K562 (cell line): ENCODE measurements around the gene LSM6. TPM values are rescaled to one million over a fixed set of nuclear protein-coding genes. Genes with fewer than 3 reads are reported as not detected.

ENCODE experiments used
- ATAC-seq: fragments of 200-7000 bp; cut with Tn5 transposase; 3 replicates; pipeline ENCODE4 v1.9.1; 2020; ENCODE audit warnings: moderate library complexity
- BruUV-seq: library from RNA; stranded (reverse); fragments of 400-500 nt; replicated peaks from 2 replicates; lab custom pipeline; 2021; lab: Mats Ljungman, UMichigan
- CTCF ChIA-PET: fragments of 300-600 bp; formaldehyde crosslinking; extraction: SDS; loops from one replicate; lab custom pipeline; 2021; ENCODE audit warnings: low intra/inter-chr PET ratio; lab: Yijun Ruan, JAX
- POLR2A ChIA-PET: fragments of 300-600, 350-650 bp; sonication (Branson Sonifier 250); formaldehyde crosslinking; extraction: SDS; loops from one replicate; lab custom pipeline; 2021; ENCODE audit warnings: antibody characterized with exemption, inconsistent platforms; lab: Yijun Ruan, JAX
- DNase-seq, 4 experiments: peaks; one replicate each; pipeline versions ENCODE4 v3.0.0 to v3.0.0-alpha.2; 2011 to 2018; ENCODE audit warnings: low spot score in 3 of 4, mixed read lengths in 3 of 4; ENCODE audit errors: extremely low read depth in 1 of 4
- FAIRE-seq: peaks from 2 replicates; lab custom pipeline; 2011; peaks lifted over from hg19 to GRCh38; lab: Jason Lieb, UNC
- H2AFZ ChIP-seq: 2 replicates; pipeline ENCODE4 v1.6.0; 2011; ENCODE audit warnings: low read depth, low read length, control low read depth, inconsistent platforms
- H3K27ac ChIP-seq: fragments of 200-600 bp; 3 replicates; pipeline ENCODE4 v1.8.0; 2011; ENCODE audit warnings: low read depth, mild to moderate bottlenecking, control low read depth, inconsistent platforms, low read length, moderate library complexity, mixed read lengths; ENCODE audit errors: extremely low read depth
- H3K27me3 ChIP-seq, 2 experiments: fragments of 300-600 bp in 1 of 2; 2 replicates in 1 of 2; 3 replicates in 1 of 2; pipeline versions ENCODE4 v1.6.0 to v1.8.0; 2011; ENCODE audit warnings: inconsistent platforms in 2 of 2, low read length in 2 of 2, mild to moderate bottlenecking in 1 of 2, mixed read lengths in 1 of 2, moderate library complexity in 1 of 2; ENCODE audit not compliant: control insufficient read depth in 2 of 2, insufficient read depth in 2 of 2
- H3K36me3 ChIP-seq: fragments of 300-600 bp; 3 replicates; pipeline ENCODE4 v1.8.0; 2011; ENCODE audit warnings: mild to moderate bottlenecking, low read length, inconsistent platforms; ENCODE audit not compliant: control insufficient read depth, insufficient read depth
- H3K4me1 ChIP-seq, 2 experiments: fragments of 200-600 bp in 1 of 2; replicated peaks in 1 of 2; 2 replicates in 1 of 2; 3 replicates in 1 of 2; pipeline versions ENCODE4 v1.5.1 to v1.8.0; 2011; ENCODE audit warnings: inconsistent platforms in 2 of 2, low read length in 2 of 2, mild to moderate bottlenecking in 1 of 2, mixed read lengths in 1 of 2, moderate library complexity in 1 of 2; ENCODE audit not compliant: control insufficient read depth in 2 of 2, insufficient read depth in 2 of 2
- H3K4me2 ChIP-seq: 2 replicates; pipeline ENCODE4 v1.6.1; 2011; ENCODE audit warnings: low read length, control low read depth, inconsistent platforms, mixed read lengths; ENCODE audit not compliant: insufficient read depth
- H3K4me3 ChIP-seq: fragments of 200-600 bp; sonication (generic), shearing (Covaris generic); 2 replicates; pipeline ENCODE4 v1.5.1; 2016; ENCODE audit warnings: control low read depth, inconsistent platforms
- H3K79me2 ChIP-seq: fragments of 200-600 bp; 3 replicates; pipeline ENCODE4 v1.8.0; 2011; ENCODE audit warnings: low read length, inconsistent platforms; ENCODE audit not compliant: control insufficient read depth, insufficient read depth
- H3K9ac ChIP-seq, 2 experiments: 2 replicates each; pipeline versions ENCODE4 v1.6.0 to v1.6.1; 2011; ENCODE audit warnings: low read depth in 2 of 2, low read length in 2 of 2, control low read depth in 1 of 2, inconsistent platforms in 1 of 2, mild to moderate bottlenecking in 1 of 2, mixed read lengths in 1 of 2; ENCODE audit not compliant: insufficient read depth in 1 of 2
- H3K9me1 ChIP-seq: one replicate; pipeline ENCODE4 v1.6.0; 2011; ENCODE audit warnings: inconsistent platforms, mild to moderate bottlenecking, low read length, moderate library complexity; ENCODE audit not compliant: control insufficient read depth, insufficient read depth
- H3K9me3 ChIP-seq: replicated peaks from 2 replicates; pipeline ENCODE4 v1.5.1; 2011; ENCODE audit warnings: low read depth, low read length, inconsistent platforms; ENCODE audit not compliant: control insufficient read depth, insufficient read depth
- H4K20me1 ChIP-seq: replicated peaks from 2 replicates; pipeline ENCODE4 v1.6.1; 2011; ENCODE audit warnings: low read length, inconsistent platforms, mixed read lengths; ENCODE audit not compliant: control insufficient read depth, insufficient read depth
- CSDE1 ChIP-seq, 2 experiments: fragments of 450-650 bp; IDR thresholded peaks; 2 replicates each; pipeline ENCODE4 v1.6.1; 2016; ENCODE audit warnings: mild to moderate bottlenecking in 1 of 2
- DNMT1 ChIP-seq: fragments of 450-650 bp; IDR thresholded peaks from 2 replicates; pipeline ENCODE4 v1.6.1; 2016; ENCODE audit warnings: antibody characterized with exemption, mild to moderate bottlenecking
- EZH2 ChIP-seq: IDR thresholded peaks from 2 replicates; pipeline ENCODE4 v1.6.1; 2012; ENCODE audit warnings: low read depth, mild to moderate bottlenecking, inconsistent platforms, low read length, borderline replicate concordance
- HNRNPUL1 ChIP-seq: fragments of 200-400 bp; formaldehyde crosslinking; IDR thresholded peaks from 2 replicates; pipeline ENCODE4 v1.6.1; 2017; ENCODE audit warnings: low read length
- ZNF316 ChIP-seq: fragments of 450-650 bp; IDR thresholded peaks from 2 replicates; pipeline ENCODE4 v1.6.1; 2016
- ZSCAN29 ChIP-seq: fragments of 450-650 bp; IDR thresholded peaks from 2 replicates; pipeline ENCODE4 v1.6.1; 2017
- WGBS: fragments of 100-300 bp; shearing (Covaris generic); methylation state at CpG from one replicate; pipeline ENCODE4 v1.1.6; 2016; ENCODE audit warnings: low coverage, mixed read lengths; ENCODE audit not compliant: insufficient coverage; ENCODE audit errors: missing lambda C conversion rate; 5-methylcytosine and 5-hydroxymethylcytosine counted together
- in situ Hi-C: fragments of 300-500 bp; cut with MboI; formaldehyde crosslinking; loops from 4 replicates; pipeline ENCODE4 v1.15.0; 2018; ENCODE audit warnings: inconsistent platforms, mixed read lengths
- intact Hi-C: fragments of 100-400 bp; cut with micrococcal nuclease; formaldehyde crosslinking; loops from 2 replicates; pipeline ENCODE4 v1.14.2; 2022
- polyA plus RNA-seq, 8 experiments: library from polyadenylated mRNA; depleted of rRNA in 4 of 8; stranded (reverse) in 5 of 8; unstranded in 3 of 8; fragments of >200 nt; fragmentation: Nextera tagmentation in 2 of 8; fragmentation: Illumina TruSeq in 1 of 8; extraction: Ambion mirVana in 2 of 8; extraction: Trizol in 1 of 8; gene quantifications; 2 replicates each; pipeline versions ENCODE4 v1.2.1 to v1.2.3, GENCODE V29; 2011 to 2014; ENCODE audit warnings: inconsistent platforms in 1 of 8, missing spikeins in 1 of 8
- total RNA-seq, 7 experiments: library from RNA; depleted of rRNA in 6 of 7; stranded (reverse); fragments of >200 nt in 6 of 7; fragmentation: Illumina TruSeq in 2 of 7; extraction: Trizol in 2 of 7; gene quantifications; 2 replicates each; pipeline versions ENCODE4 v1.2.1 to v1.2.3, GENCODE V29; 2011 to 2021; ENCODE audit warnings: low replicate concordance in 1 of 7
- TF ChIP-seq, protein P1 (sequence below): fragments of 250-450 bp; sonication (Bioruptor Pico); IDR thresholded peaks from 2 replicates; pipeline ENCODE4 v1.9.0; 2021; ENCODE audit warnings: mild to moderate bottlenecking, inconsistent platforms

Gene LSM6
- total and polyA plus RNA-seq, 9 of the 15 experiments (the other 6 are each of a cell fraction or from before 2014, with no cell fraction given) = 39.9 to 150 (median 97.4) TPM

GRCh38 chr4:146134761-146135445, 40.6 kb upstream of the LSM6 start:
- TF ChIP-seq CSDE1 (IDR thresholded peaks at IDR 0.05) (no peak), EZH2 (no peak), HNRNPUL1 (no peak)
- H3K27ac ChIP-seq = no peak overlapping the region
- in situ Hi-C loops = no loop called here
- ATAC-seq (no peak), FAIRE-seq (no peak), DNase-seq (no peak)
- CTCF ChIA-PET = no interaction called here
- intact Hi-C loops = no loop called here
- H3K79me2 ChIP-seq = no peaks in the 10 kb centered on the region
- no peak overlapping the region for H3K4me2 ChIP-seq
- 4% methylated on average over 8 of the region's 8 CpGs for WGBS
- H3K36me3 ChIP-seq = no peaks in the 10 kb centered on the region
- no peak overlapping the region for H2AFZ ChIP-seq
- H3K9me1 ChIP-seq = no peaks in the 10 kb centered on the region
- no peak overlapping the region for H3K9ac ChIP-seq
- no TSS peak for BruUV-seq
- POLR2A ChIA-PET = no interaction called here
- H3K27me3 ChIP-seq = peaks cover 0 to 19% of the 10 kb centered on the region in 2 experiments; a peak in 4 of 5 replicates
- H4K20me1 ChIP-seq = no peaks in the 10 kb centered on the region
- H3K4me1 ChIP-seq = no peaks in the 10 kb centered on the region
- no peaks in the 10 kb centered on the region for H3K9me3 ChIP-seq
- no peak overlapping the region for H3K4me3 ChIP-seq

- ATAC-seq (no peak), DNase-seq (no peak), FAIRE-seq (no peak)
- in situ Hi-C loops = no loop called here
- BruUV-seq = no TSS peak
- intact Hi-C loops = no loop called here
- Histone ChIP-seq H3K4me1 (no peaks in the 10 kb centered on the region), H3K9me1 (no peaks in the 10 kb centered on the region), H4K20me1 (no peaks in the 10 kb centered on the region), H3K4me2 (no peak overlapping the region), H3K27ac (no peak overlapping the region), H3K9ac (no peak overlapping the region), H3K79me2 (no peaks in the 10 kb centered on the region), H3K9me3 (no peaks in the 10 kb centered on the region), H2AFZ (no peak overlapping the region), H3K4me3 (no peak overlapping the region), H3K27me3 (peaks cover 0 to 19% of the 10 kb centered on the region in 2 experiments; a peak in 3 of 5 replicates), H3K36me3 (no peaks in the 10 kb centered on the region)
- TF ChIP-seq ZSCAN29 = no peak
- TF ChIP-seq DNMT1 = no peak
- no peak for TF ChIP-seq ZNF316
- TF ChIP-seq, protein P1, sequence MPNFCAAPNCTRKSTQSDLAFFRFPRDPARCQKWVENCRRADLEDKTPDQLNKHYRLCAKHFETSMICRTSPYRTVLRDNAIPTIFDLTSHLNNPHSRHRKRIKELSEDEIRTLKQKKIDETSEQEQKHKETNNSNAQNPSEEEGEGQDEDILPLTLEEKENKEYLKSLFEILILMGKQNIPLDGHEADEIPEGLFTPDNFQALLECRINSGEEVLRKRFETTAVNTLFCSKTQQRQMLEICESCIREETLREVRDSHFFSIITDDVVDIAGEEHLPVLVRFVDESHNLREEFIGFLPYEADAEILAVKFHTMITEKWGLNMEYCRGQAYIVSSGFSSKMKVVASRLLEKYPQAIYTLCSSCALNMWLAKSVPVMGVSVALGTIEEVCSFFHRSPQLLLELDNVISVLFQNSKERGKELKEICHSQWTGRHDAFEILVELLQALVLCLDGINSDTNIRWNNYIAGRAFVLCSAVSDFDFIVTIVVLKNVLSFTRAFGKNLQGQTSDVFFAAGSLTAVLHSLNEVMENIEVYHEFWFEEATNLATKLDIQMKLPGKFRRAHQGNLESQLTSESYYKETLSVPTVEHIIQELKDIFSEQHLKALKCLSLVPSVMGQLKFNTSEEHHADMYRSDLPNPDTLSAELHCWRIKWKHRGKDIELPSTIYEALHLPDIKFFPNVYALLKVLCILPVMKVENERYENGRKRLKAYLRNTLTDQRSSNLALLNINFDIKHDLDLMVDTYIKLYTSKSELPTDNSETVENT (CRISPR knock-in tag) = no peak
- ChIA-PET POLR2A (no interaction called here), CTCF (no interaction called here)
- 0% methylated on average over 2 of the region's 2 CpGs for WGBS
Observed at GRCh38 chr4:146135941-146136340, 39.6 kb upstream of the LSM6 start.
